Activated CD4-positive, alpha-beta T cell treated with anti-CD3 and anti-CD28 coated beads for 4 hours (primary cell): ENCODE measurements around the gene BAX.
"Not testable (repeated sequence)": the region's sequence is repeated elsewhere in the genome, so short reads cannot be mapped to it uniquely, and the experiment has no call there.

Source experiments
- DNase-seq, 2 donors: peaks; one replicate each; pipeline ENCODE4 v3.0.0-alpha.2; 2020

BAX gene

DNA sequence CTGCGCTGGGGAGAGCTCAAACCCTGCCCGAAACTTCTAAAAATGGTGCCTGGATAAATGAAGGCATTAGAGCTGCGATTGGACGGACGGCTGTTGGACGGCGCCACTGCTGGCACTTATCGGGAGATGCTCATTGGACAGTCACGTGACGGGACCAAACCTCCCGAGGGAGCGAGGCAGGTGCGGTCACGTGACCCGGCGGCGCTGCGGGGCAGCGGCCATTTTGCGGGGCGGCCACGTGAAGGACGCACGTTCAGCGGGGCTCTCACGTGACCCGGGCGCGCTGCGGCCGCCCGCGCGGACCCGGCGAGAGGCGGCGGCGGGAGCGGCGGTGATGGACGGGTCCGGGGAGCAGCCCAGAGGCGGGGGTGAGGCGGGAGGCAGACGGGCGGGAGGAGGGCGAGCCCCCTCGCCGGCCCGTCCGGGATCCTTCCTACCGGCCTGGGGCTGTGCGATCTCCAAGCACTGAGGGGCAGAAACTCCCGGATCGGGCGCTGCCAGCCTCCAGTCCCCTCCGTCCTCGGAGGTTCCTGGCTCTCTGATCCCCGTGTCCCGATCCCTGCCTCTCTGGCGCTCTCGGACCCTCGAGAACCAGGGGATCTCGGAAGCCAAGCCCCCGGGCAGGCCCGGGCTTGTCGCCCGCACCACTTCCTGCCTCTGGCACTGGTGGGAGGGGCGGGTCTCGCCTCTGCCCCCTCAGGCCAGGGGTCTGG lies at the start of gene BAX:
Gene BAX (plus strand): TSS at position 281 of the 713 bp plus-strand sequence. CDS start 54 bp downstream, at position 335.
- DNase-seq, result peak; percentile 83 to 86

DNA sequence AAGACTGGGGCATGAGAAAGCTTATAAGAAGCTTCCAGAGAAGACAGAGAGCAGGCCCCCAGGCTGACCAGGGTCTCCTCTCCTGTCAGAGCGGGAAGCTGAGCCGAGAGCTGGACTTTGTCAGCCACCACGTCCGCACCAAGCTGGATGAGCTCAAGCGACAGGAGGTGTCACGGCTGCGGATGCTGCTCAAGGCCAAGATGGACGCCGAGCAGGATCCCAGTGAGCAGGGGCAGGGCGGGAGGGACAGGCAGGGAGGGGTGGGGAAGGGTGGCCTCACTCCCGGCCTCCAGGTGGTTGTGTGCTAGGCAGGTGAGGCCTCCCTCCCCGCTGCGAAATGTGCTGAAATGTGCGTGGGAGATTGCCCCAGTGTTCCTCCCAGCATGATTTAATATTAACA lies 49.0 kb upstream of the BAX start:
- no peak for DNase-seq

DNA sequence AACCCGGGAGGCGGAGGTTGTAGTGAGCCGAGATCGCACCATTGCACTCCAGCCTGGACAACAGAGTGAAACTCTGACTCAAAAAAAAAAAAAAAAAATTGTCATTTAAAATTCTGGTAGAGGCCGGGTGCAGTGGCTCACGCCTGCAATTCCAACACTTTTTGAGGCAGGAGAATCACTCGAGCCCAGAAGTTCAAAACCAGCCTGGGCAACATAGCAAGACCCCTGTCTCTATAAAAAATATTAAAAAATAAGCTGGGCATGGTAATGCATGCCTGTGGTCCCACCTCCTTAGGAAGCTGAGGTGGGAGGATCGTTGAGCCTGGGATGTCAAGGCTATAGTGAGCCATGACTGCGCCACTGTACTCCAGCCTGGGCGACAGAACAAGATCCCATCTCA lies 48.4 kb upstream of the BAX start:
- DNase-seq, result no peak

DNA sequence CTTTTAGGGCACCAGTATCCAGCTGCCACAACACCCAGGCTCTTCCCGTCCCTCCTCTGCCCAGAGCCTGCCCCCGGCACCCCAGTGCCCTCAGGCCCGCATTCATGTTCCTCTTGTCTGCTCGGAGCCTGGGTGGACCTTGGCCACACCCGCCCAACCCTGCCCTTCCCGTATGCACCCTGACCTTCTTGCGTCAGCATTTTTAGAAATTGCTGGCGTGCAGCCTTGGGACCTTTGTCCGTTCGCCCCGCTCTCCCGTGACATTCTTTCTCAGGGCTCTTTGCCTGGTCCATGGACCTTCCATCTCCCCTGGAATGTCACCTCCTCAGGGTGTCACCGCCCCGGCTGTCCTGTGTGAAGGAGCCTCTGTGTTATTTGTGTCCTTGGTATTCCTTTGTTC lies 47.0 kb upstream of the BAX start:
- DNase-seq, result no peak

DNA sequence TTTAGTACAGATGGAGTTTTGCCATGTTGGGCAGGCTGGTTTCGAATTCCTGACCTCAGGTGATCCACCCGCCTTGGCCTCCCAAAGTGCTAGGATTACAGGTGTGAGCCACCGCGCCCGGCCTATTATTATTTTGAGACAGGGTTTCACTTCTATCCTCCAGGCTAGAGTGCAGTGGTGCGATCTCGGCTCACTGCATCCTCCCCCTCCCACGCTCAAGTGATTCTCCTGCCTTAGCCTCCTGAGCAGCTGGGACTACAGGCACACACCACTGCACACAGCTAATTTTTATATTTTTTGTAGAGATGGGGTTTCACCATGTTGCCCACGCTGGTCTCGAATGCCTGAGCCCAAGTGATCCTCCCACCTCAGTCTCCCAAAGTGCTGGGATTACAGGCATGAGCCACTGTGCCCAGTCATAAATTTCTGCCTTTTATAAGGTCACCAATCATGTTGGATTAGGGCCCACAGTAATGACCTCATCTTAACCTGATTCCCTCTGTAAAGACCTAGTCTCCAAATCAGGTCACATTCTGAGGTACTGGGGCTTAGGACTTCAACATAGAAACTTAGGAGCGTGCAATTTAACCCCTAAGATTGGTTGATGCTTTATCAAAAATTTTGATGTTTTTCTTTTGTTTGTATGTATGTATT lies 45.1 kb upstream of the BAX start:
- not testable (repeated sequence) for DNase-seq

DNA sequence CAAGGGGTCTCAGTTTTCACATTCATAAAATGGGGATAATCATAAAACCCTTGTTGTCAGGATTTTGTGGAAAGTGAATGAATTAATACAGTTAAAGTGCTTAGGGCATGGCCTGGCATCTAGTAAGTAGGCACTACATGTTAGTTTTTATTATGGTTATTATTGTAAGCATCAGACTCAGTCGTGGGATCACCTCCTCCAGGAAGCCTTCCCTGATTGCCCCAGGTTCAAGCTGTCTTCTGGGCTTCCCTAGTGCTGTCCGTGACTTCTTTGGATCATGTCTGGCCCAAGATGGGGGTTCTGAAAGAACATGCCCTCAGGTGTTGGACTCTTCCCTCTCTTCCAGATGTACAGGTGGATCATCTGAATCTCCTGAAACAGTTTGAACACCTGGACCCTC lies 43.9 kb upstream of the BAX start:
- DNase-seq, result no peak

DNA sequence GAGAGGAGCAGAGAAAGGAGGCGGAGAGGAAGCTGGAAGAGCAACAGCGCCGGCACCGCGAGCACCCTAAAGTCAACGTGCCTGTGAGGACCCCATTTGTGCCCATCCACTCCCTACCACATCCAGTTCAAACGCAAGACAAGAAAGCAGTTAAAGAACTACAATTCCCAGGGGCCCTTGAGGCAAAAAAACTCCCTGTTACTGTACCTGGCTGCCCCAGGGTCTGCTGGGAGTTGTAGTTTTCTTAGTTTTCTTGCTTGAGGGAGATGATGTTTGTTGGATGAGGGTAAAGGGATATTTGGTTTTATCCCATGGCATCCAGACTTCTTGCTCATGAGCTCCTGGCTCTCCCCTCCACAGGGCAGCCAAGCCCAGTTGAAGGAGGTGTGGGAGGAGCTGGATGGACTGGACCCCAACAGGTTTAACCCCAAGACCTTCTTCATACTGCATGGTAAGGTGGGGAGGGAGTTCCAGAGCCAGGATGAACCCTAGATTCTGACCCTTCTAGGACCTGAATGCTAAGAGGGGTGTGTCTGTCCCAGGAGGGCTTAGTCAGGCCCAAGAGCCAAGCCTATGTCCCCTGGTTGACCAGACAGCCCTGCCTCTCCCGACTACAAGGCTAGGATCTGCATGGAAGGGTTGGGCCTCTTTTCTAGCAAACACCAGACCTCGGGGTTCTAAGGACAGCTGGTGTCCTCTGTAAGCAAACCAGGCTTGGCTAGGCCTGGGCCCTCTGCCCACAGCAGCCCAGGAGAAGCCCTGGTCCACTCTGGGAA lies 41.4 kb upstream of the BAX start:
- DNase-seq, result peak in 1 of 2 donors; percentile 13

DNA sequence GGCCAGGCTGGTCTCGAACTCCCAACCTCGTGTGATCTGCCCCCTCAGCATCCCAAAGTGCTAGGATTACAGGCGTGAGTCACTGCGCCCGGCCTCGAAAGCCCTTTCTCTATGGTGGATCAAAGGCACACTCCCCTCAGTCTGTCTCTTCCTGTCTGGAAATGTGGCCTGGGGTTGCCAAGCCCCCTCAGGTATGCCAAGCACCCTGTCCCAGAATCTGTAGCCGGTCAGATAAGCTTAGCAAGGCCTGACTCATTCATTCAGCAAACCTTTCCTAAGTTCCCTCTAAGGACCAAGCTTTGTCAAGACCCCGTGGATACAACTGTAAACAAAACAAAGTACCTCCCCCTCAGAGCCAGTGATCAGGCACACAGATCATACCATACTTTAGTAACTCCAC lies 40.5 kb upstream of the BAX start:
- no peak for DNase-seq

DNA sequence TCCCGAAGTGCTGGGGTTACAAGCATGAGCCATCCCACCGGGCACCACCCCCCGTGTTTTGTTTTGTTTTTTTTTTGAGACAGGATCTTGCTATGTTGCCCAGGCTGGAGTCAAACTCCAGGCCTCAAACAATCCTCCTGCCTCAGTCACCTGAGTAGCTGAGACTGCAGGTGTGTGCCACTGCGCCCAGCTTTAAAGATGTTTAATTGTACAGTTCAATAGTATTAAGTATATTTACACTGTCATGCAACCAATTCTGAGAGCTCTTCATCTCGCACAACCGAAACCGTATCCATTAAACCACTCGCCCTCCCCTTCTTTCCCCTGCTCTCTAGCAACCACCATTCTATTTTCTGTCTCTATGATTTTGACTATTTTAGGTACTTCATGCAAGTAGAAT lies 38.9 kb upstream of the BAX start:
- DNase-seq, result no peak

DNA sequence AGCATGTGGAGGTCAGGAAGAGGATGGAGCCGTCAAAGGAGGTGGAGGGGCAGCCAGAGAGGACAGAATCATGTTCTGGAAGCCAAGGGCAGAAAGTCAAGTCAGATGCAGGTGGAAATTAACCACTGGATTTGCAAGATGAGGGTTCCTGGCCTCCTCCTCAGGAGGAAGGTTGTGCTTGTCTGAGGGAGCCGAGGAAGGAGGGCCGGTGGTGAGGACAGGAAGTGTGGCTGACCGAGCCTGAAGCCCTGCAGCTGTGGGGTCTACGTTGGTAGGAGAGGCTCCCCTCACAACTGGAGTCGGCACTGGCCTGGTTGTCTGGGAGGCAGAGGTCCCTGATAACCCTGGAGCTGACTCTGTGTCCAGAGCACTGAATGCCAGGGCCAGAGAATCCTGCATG lies 36.6 kb upstream of the BAX start:
- no peak for DNase-seq

DNA sequence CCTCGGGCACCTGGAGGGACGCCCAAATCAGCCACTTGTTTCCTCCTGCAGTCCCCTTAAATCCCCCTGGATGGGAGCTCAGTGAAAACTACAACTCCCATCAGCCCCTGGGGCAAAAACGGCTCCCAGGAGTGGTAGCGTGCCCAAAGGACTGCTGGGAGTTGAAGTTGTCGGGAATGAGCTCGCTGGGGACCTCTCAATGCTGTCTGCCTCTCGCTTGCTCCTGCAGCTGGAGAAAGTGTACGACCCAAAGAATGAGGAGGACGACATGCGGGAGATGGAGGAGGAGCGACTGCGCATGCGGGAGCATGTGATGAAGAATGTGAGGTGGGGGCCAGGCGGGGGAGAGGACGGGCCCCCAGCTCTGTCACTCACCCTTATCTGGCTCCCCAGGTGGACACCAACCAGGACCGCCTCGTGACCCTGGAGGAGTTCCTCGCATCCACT lies 35.9 kb upstream of the BAX start:
- no peak for DNase-seq

DNA sequence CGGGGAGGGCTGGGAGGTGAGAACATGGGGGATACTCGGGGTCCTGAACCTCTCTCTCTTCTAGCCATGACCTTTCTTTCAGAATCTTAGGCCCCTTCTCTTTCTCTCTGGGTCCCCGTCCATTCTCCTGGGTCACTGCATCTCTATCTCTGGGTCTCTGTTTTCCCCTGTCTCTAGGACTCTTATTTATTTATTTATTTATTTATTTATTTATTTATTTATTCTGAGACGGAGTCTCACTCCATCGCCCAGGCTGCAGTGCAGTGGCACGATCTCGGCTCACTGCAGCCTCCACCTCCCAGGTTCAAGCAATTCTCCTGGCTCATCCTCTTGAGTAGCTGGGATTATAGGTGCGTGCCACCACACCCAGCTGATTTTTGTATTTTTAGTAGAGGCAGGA lies 35.4 kb upstream of the BAX start:
- not testable (repeated sequence) for DNase-seq

DNA sequence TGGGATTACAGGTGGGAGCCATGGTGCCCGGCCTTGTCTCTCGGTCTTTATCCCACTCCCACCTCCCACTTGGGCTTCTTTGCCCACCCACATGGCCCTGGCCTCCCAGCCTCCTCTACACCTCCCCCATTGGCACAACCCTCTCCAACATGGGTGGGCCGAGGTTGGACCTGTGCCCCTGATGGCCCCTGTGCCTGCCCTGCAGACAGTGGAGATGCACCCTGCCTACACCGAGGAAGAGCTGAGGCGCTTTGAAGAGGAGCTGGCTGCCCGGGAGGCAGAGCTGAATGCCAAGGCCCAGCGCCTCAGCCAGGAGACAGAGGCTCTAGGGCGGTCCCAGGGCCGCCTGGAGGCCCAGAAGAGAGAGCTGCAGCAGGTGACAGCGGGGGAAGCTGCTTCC lies 33.7 kb upstream of the BAX start:
- no peak for DNase-seq

DNA sequence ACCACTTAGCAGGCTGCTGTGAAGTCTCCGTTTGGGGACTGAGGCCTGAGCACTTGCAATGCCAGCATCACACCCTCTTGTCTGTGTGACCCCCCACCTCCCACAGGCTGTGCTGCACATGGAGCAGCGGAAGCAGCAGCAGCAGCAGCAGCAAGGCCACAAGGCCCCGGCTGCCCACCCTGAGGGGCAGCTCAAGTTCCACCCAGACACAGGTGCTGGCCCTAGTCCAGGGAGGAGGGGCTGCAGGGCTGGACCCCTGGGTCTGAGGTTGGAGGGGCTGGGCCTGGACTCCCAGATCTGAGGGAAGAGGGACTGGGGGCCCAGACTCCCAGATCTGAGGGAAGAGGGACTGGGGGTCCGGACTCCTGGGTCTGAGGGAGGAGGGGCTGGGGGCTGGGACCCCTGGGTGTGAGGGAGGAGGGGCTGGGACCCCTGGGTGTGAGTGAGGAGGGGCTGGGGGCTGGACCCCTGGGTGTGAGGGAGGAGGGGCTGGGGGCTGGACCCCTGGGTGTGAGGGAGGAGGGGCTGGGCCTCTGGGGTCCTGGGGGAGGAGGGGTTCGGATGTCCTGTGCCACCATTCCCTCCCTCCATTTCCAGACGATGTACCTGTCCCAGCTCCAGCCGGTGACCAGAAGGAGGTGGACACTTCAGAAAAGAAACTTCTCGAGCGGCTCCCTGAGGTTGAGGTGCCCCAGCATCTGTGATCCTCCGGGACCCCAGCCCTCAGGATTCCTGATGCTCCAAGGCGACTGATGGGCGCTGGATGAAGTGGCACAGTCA lies 32.8 kb upstream of the BAX start:
- no peak for DNase-seq

DNA sequence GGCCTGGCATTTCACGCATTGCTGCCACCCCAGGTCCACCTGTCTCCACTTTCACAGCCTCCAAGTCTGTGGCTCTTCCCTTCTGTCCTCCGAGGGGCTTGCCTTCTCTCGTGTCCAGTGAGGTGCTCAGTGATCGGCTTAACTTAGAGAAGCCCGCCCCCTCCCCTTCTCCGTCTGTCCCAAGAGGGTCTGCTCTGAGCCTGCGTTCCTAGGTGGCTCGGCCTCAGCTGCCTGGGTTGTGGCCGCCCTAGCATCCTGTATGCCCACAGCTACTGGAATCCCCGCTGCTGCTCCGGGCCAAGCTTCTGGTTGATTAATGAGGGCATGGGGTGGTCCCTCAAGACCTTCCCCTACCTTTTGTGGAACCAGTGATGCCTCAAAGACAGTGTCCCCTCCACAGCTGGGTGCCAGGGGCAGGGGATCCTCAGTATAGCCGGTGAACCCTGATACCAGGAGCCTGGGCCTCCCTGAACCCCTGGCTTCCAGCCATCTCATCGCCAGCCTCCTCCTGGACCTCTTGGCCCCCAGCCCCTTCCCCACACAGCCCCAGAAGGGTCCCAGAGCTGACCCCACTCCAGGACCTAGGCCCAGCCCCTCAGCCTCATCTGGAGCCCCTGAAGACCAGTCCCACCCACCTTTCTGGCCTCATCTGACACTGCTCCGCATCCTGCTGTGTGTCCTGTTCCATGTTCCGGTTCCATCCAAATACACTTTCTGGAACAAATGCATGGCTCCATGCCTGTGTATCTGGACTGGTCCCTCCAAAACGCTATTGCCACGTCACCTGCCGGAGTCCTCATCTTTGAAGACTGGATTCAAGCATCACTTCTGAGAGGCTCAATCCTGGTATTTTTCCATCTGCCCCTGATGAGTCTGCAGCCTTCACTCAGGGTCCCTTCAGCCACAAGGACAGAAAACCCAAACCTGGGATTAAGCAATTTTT lies 31.9 kb upstream of the BAX start:
- no peak for DNase-seq

DNA sequence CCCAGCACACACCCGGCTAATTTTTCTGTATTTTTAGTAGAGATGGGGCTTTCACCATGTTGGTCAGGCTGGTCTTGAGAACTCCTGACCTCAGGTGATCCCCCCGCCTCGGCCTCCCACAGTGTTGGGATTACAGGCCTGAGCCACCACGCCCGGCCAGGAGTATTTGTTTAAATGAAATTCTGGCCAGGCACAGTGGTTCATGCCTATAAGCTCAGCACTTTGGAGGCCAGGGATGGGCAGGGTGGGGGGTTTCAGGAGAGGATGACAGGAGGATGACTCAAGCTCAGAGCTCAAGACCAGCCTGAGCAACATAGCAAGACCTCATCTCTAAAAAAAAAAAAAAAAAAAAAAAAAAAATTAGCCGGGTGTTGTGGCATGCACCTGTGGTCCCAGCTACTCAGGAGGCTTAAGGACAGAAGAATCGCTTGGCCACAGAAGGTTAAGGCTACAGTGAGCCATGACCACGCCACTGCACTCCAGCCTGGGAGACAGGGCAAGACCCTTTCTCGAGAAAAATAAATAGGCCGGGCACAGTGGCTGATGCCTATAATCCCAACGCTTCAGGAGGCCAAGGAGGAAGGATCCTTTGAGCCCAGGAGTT lies 29.3 kb upstream of the BAX start:
- no peak for DNase-seq

DNA sequence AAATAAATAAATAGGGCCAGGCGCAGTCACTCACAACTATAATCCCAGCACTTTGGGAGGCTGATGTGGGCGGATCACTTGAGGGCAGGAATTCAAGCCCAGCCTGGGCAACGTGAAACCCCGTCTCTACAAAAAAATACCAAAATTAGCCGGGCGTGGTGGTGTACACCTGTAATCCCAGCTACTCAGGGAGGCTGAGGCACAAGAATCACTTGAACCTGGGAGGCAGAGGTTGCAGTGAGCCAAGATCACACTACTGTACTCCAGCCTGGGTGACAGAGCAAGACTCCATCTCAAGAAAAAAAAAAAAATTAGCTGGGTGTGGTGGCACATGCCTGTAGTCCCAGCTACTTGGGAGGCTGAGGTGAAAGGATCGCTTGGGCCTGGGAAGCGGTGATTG lies 28.8 kb upstream of the BAX start:
- DNase-seq, result not testable (repeated sequence)

DNA sequence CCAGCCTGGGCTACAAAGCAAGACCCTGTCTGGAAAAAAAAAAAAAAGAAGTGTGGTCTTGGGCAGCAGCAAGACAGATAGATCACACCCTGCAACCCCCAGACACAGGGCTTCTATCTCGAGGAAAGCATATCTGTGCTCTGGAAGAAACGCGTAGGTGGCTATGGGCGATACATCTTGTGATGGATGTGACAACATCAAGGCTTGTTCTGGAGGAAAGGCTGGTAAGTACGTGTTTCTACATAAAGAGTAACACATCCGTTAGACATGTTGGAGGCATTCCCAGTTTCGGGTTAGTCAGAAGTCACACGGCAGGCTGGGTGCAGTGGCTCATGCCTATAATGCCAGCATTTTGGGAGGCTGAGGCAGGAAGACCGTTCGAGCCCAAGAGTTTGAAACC lies 27.8 kb upstream of the BAX start:
- DNase-seq, result peak in 1 of 2 donors; percentile 11

DNA sequence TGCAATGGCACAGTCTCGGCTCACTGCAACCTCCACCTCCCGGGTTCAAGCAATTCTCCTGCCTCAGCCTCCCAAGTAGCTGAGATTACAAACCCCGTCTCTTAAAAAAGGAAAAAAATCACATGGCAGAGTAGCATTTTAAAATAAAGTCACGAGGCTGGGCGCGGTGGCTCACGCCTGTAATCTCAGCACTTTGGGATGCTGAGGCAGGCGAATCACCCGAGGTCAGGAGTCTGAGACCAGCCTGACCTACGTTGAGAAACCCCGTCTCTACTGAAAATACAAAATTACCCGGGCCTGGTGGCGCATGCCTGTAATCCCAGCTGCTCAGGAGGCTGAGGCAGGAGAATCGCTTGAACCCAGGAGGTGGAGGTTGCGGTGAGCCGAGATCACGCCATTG lies 27.0 kb upstream of the BAX start:
- DNase-seq, result not testable (repeated sequence)

DNA sequence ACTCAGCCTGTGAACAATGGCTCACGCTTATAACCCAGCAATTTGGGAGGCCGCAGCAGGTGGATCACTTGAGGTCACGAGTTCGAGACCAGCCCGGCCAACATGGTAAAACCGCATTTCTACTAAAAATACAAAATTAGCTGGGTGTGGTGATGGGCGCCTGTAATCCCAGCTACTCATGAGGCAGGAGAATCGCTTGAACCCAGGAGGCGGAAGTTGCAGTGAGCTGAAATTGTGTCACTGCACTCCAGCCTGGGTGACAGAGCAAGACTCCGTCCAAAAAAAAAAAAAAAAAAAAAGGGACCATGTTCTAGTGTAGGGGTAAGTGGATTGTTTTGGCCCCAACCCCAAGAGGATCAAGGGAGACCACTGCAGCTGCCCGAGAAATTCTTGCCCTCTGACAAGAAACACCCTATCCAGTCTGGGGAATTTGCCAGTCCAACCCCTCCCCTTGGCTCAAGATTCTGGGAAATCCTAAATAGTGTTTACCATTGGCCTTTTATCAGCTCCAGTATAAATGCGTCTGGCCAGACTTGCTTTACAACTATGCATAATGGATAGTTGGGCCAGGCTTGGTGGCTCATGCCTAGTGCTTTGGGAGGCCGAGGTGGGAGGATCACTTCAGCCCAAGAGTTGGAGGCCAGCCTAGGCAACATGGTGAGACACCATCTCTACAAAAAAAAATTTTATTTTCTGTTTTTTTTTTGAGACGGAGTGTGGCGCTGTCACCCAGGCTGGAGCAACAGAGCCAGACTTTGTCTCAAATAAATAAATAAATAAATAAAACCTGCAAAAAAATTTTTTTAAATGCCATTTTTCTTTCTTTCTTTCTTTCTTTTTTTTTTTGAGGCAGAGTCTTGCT lies 26.3 kb upstream of the BAX start:
- no peak for DNase-seq
